Panc1 (cell line): ENCODE measurements around the gene TFAP2A. TPM values are rescaled to one million over a fixed set of nuclear protein-coding genes. Genes with fewer than 3 reads are reported as not detected.

Source experiments
- ATAC-seq: fragments of 200-7000 bp; cut with Tn5 transposase; 2 replicates; pipeline ENCODE4 v1.9.1; 2020; ENCODE audit warnings: mild to moderate bottlenecking, moderate library complexity
- BruUV-seq: library from RNA; stranded (reverse); fragments of 400-500 nt; replicated peaks from 2 replicates; lab custom pipeline; 2021; lab: Mats Ljungman, UMichigan
- CTCF ChIA-PET: fragments of 300-600 bp; sonication (Branson Sonifier 250); formaldehyde crosslinking; loops from one replicate; lab custom pipeline; 2022; ENCODE audit warnings: antibody characterized with exemption; lab: Charles Lee
- POLR2A ChIA-PET: fragments of 300-600 bp; sonication (Branson Sonifier 250); formaldehyde crosslinking; loops from one replicate; lab custom pipeline; 2022; ENCODE audit warnings: antibody characterized with exemption; lab: Charles Lee
- DNase-seq: peaks from one replicate; pipeline ENCODE4 v3.0.0-alpha.2; 2010; ENCODE audit warnings: low read depth, low spot score
- H3K27ac ChIP-seq: 2 replicates; pipeline ENCODE4 v1.5.1; 2011; ENCODE audit warnings: mild to moderate bottlenecking, low read length, inconsistent platforms
- H3K27me3 ChIP-seq: fragments of 200-500 bp; sonication (Bioruptor generic); 2 replicates; pipeline ENCODE4 v1.6.0; 2014; ENCODE audit warnings: low read length, inconsistent platforms; ENCODE audit not compliant: control insufficient read depth, insufficient read depth
- H3K36me3 ChIP-seq: fragments of 200-500 bp; sonication (Bioruptor generic); 2 replicates; pipeline ENCODE4 v1.5.1; 2014; ENCODE audit warnings: inconsistent platforms, mild to moderate bottlenecking, low read length, moderate library complexity; ENCODE audit not compliant: control insufficient read depth, insufficient read depth
- H3K4me1 ChIP-seq: 2 replicates; pipeline ENCODE4 v1.5.1; 2011; ENCODE audit warnings: inconsistent platforms, mild to moderate bottlenecking, low read length, moderate library complexity; ENCODE audit not compliant: control insufficient read depth, insufficient read depth
- H3K4me3 ChIP-seq, 2 experiments: 2 replicates each; pipeline ENCODE4 v1.5.1; 2011 to 2012; ENCODE audit warnings: low read depth in 2 of 2, low read length in 2 of 2, mild to moderate bottlenecking in 2 of 2, inconsistent platforms in 1 of 2, moderate library complexity in 1 of 2
- H3K9me3 ChIP-seq: fragments of 200-500 bp; sonication (Bioruptor generic); 2 replicates; pipeline ENCODE4 v1.5.1; 2014; ENCODE audit warnings: low read depth, mild to moderate bottlenecking, inconsistent platforms, low read length, moderate library complexity; ENCODE audit not compliant: control insufficient read depth, insufficient read depth
- CTCF ChIP-seq: fragments of 450-650 bp; IDR thresholded peaks from 2 replicates; pipeline ENCODE4 v1.5.1; 2017; ENCODE audit warnings: mild to moderate bottlenecking
- POLR2AphosphoS5 ChIP-seq: IDR thresholded peaks from 2 replicates; pipeline ENCODE4 v1.6.1; 2012; ENCODE audit warnings: mild to moderate bottlenecking, low read depth, low read length, moderate library complexity
- REST ChIP-seq, 2 experiments: IDR thresholded peaks; 2 replicates each; pipeline ENCODE4 v1.6.1; 2011 to 2012; ENCODE audit warnings: low read depth in 2 of 2, control low read depth in 1 of 2, low read length in 1 of 2, mild to moderate bottlenecking in 1 of 2, moderate library complexity in 1 of 2; ENCODE audit not compliant: insufficient read depth in 1 of 2
- SIN3A ChIP-seq: IDR thresholded peaks from 2 replicates; pipeline ENCODE4 v1.6.1; 2012; ENCODE audit warnings: low read depth, mild to moderate bottlenecking, low read length, moderate library complexity, borderline replicate concordance; ENCODE audit not compliant: insufficient read depth
- TCF7L2 ChIP-seq: IDR thresholded peaks from 2 replicates; pipeline ENCODE4 v1.6.1; 2011; ENCODE audit warnings: mild to moderate bottlenecking, low read depth, low read length, inconsistent platforms
- in situ Hi-C: cut with HindIII; loops from 2 replicates; pipeline ENCODE4 v1.10.0; 2016; ENCODE audit warnings: low sequenced_read_pairs, low pct_unique_long_range_greater_than_20kb
- intact Hi-C: fragments of 100-400 bp; cut with micrococcal nuclease; formaldehyde crosslinking; loops from one replicate; pipeline ENCODE4 v1.10.0; 2022; ENCODE audit not compliant: unreplicated experiment
- total RNA-seq: library from RNA; stranded (reverse); gene quantifications from one replicate; pipeline ENCODE4 v1.2.1, GENCODE V29; 2021; ENCODE audit not compliant: unreplicated experiment

The TFAP2A gene
- total RNA-seq, 1 experiment from 2014 or later = 83.9 TPM

DNA sequence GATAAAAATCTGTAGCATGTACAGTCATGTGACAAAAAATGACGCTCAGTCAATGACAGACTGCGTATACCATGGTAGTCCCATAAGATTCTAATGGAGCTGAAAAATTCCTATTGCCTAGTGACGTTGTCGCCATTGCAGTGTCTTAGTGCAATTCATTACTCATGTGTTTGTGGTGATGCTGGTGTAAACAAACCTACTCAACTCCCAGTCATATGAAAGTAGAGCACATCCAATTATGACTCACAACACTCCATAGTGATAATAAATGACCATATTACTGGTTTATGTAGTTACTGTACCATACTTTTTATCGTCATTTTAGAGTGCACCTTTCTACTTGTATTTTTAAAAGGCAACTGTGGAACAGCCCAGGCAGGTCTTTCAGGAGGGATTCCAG is 45.0 kb downstream of the TFAP2A start:
- BruUV-seq = no TSS peak
- peak; percentile 86 for DNase-seq
- in situ Hi-C loops = loop anchor here (10.0 kb wide), 1 partner anchor 175 kb away; no protein-coding TSS in a partner anchor
- intact Hi-C loops = no loop called here
- POLR2A ChIA-PET = interaction anchor here (0.6 kb wide), 1 partner anchor 13 kb away, joined by 3 read pairs; no protein-coding TSS in a partner anchor
- Histone ChIP-seq H3K4me3 (no peak overlapping the region), H3K27me3 (no peaks in the 10 kb centered on the region), H3K4me1 (peaks cover 28% of the 10 kb centered on the region), H3K27ac (peak overlapping the region; percentile 45; the same call in 1 of the 2 replicates), H3K36me3 (no peaks in the 10 kb centered on the region), H3K9me3 (no peaks in the 10 kb centered on the region)
- CTCF ChIA-PET = no interaction called here
- ATAC-seq = peak; percentile 83
- TF ChIP-seq TCF7L2 = no peak
- TF ChIP-seq REST (IDR thresholded peaks at IDR 0.05; ENCODE audit: insufficient read depth in 1 of 2, low read depth in 2 of 2, low read length in 1 of 2) = no peak
- TF ChIP-seq SIN3A = no peak
- no peak for TF ChIP-seq CTCF
- TF ChIP-seq POLR2AphosphoS5 = no peak

DNA sequence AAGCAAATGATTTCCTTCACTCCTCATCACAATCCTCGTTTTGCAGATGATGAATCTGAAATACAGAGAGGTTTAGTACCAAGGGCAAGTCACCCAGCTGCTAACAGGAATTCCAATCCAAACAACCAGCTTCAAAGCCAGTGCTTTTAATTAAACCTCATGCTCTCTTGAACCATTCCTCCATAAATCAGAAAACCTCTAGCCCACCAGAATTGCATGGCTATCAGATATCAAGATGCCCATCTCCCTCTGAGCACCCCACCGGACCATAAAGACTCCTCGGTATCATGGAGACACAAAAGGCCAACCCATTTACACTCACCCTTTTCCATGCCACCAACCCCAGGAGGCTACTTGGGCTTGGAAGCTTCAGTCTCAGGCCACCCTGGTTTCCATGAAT is 46.0 kb downstream of the TFAP2A start:
- TF ChIP-seq POLR2AphosphoS5 = no peak
- TF ChIP-seq REST (IDR thresholded peaks at IDR 0.05; ENCODE audit: insufficient read depth in 1 of 2, low read depth in 2 of 2, low read length in 1 of 2) = no peak
- TF ChIP-seq TCF7L2 = no peak
- no peak for TF ChIP-seq SIN3A
- TF ChIP-seq CTCF = no peak
- ATAC-seq = no peak
- Histone ChIP-seq H3K27me3 (no peaks in the 10 kb centered on the region), H3K4me3 (no peak overlapping the region), H3K9me3 (no peaks in the 10 kb centered on the region; the same call in 1 of the 2 replicates), H3K27ac (no peak overlapping the region), H3K36me3 (no peaks in the 10 kb centered on the region), H3K4me1 (peaks cover 22% of the 10 kb centered on the region)
- DNase-seq = no peak
- POLR2A ChIA-PET = no interaction called here
- intact Hi-C loops (no loop called here), in situ Hi-C loops (loop anchor here (10.0 kb wide), 1 partner anchor 174 kb away; no protein-coding TSS in a partner anchor)
- CTCF ChIA-PET = no interaction called here
- BruUV-seq = no TSS peak
